Eye (tissue), 1 donor: ENCODE data around the gene FKBP5.
"Not testable (repeated sequence)": the region's sequence is repeated elsewhere in the genome, so short reads cannot be mapped to it uniquely, and the experiment has no call there.

ENCODE experiments used
- DNase-seq: peaks from one replicate; pipeline ENCODE4 v3.0.0-alpha.2; 2015

FKBP5 gene

DNA sequence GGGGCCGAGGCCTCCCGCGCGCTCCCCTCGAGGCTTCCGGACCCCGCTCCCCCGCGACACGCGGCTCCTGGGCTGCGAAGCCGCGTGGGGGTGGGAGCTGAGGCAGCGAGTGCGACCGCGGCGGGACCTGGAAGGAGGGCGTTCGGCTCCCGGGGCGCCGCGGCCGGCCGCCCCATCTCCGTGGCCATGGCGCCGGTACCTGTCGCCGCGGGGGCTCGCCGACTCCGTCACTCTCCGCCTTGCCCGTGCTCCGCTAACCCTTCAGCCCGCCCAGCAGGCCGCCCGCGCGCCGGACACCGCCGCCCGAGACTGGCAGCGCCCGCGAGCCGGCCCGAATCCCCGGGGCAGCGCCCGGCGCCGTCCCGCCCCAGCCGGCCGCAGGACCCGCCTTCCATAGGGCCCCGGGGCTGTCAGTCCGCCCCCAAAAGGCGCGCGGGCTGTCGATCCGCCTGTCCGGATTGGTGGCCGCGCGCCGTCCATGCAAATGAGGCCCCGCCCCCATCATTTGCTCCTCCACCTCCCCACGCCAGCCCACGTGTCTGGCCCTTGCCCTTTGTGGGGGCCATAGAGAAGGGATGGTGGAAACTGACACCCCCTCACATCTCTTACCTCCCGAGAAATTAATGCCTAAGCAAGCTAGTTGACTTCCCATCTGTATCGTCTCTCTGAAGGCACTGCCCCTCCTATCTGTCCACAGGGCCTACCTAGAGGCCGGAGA lies at the start of gene FKBP5:
FKBP5 (minus strand) TSS at position 311 of the 718 bp plus-strand sequence. CDS start 46,091 bp downstream, outside the sequence.
- DNase-seq = peak; percentile 92

DNA sequence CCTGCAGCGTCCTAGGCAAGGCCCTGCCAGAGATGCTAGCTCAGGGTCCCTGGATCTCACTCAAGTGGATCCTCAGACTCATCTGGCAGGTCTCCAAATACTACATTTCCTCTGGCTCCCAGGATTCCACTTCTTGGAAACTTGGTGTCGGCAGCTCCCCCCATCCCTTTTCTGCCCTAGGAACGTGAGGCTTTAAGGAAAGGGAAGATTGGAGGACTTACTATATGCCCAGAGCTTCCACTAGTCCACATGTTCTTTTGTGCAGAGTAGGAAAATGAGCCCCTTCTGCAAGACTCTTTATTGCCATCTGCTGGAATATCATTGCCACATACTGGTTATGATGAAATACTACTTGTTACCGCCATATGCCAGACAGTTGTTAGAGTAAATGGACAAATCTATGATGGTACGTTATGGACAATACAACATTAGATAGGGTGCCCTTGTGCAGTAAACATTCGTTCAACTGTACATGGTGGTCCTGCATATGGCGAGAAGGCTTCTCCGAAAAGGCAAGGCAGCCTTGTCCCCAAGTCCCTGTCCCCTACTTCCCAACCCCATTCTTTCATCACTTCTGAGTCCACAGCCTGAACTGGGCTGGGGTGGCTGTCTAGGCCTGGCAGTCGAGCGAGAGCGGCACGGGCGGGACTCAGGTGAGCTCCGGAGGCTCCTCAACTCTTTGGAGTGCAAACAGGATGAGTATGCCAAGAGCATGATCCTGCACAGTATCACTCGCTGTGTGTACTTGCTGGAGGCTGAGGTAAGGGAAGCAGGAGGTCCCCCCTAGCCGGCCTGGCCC lies 48.9 kb upstream of the FKBP5 start:
- DNase-seq = peak; percentile 89

GRCh38 chr6:35736982-35737412 lies 48.3 kb upstream of the FKBP5 start, which contains the start of gene ARMC12:
TSS of gene ARMC12 (plus strand) at chr6:35737032. CDS start at chr6:35737109, 77 bp downstream.
- DNase-seq = no peak

DNA sequence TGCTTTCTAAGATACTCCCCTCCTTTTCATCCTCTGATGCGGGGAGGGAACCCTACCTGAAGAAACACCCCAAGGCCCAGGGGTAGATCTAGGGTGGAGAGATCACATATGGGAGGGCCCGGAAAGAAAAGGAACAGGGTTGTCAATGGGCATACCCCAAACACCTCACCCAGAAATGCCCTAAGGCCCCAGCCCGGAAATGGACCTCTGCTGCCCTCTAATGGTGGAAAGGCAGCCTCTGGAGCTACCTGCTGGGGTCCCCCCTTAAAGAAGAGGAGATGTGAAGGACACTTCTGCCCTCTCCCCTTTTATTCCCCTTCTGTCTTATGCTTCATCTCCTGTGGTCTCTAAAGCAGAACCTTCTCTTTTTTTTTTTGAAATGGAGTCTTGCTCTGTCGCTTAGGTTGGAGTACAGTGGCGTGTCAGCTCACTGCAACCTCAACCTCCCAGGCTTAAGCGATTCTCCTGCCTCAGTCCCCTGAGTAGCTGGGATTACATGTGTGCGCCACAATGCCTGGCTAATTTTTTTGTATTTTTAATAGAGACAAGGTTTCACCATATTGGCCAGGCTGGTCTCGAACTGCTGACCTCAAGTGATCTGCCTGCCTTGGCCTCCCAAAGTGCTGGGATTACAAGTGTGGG lies 47.7 kb upstream of the FKBP5 start:
- DNase-seq = peak; percentile 93

DNA sequence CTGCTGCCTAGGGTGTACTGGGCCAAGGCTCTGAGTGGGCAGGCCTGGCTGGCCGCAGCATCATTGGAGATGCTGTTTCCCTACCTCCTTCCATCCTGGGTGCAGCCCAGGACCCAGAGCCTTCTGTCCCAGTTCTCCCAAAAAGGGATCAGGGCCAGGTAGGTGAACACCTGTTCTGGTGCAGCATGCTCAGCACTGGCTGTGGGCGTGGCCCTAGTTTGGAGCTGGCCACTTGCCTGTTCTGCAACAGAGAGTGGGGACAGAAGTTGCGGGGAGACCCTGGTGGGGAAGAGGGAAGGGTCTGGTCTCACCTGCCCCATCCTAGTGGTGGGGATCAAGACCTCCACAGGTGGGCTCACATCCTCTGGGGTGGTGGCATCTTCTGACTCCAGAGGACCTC lies 46.7 kb upstream of the FKBP5 start:
- DNase-seq = no peak

DNA sequence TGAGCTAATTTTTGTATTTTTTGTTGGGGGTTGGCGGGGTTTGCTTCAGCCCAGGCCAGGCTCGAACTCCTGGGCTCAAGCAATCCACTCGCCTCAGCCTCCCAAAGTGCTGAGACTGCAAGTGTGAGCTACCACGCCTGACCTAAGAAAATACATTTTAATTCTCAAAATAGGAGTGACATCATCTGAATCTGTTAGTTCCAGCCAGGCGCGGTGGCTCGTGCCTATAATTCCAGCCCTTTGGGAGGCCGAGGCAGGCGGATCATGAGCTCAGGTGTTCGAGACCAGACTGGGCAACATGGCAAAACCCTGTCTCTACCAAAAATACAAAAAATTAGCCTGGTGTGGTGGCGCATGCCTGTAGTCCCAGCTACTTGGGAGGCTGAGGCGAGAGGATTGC lies 45.6 kb upstream of the FKBP5 start:
- not testable (repeated sequence) for DNase-seq

GRCh38 chr6:35733633-35734032 lies 44.9 kb upstream of the FKBP5 start:
- no peak for DNase-seq

- peak; percentile 94 for DNase-seq
Measured at GRCh38 chr6:35731736-35732532, 43.2 kb upstream of the FKBP5 start.

DNA sequence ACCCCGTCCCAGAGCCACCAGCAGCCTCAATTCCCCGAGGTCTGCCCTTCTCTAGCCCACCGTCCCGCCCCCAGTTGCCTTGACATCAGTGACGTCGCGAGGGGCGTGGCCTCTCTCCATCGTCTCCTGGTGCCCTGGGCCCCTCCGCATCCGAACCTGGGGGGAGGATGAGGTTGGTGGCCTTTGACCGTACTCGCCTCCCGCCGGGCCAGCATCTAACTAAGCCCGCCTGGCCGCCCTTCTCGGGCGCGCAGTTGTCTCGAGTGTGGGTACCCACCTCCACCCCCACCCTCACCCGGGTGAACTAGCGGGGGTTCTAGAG lies 42.7 kb upstream of the FKBP5 start:
- DNase-seq = peak; percentile 97

DNA sequence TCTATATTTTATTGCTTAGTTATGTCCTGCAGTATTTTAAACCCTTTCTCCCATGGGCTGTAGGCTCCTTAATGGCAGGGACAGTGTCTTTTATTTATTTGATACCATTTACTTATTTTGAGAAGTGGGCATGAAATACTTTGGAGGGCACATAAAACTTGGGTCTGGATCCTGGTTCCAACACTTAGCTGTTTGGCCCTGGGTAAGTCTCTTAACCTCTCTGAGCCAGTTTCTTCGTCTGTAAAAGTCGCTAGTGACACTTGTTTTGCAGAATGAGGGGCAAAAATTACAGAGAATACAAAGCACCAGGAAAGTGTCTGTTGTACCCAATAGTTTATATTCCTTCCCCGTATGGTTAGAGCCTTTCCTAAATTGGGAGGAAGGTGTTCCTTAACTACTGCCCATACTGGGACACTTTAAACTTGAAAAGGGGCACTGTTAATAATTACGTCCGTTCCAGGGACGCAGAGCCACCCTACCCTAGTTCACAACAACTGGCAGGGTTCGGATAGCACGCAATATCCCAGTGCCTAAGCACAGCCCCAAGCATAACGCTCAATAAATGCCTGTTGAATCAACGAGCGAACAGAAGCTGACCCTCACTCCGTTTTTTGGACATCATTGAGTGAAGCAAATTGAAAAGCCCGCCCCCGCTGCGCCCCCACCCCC lies 42.2 kb upstream of the FKBP5 start:
- no peak for DNase-seq

- DNase-seq = no peak
Measured at GRCh38 chr6:35729722-35730121, 41.0 kb upstream of the FKBP5 start.

- DNase-seq = no peak
Measured at GRCh38 chr6:35728683-35729678, 40.3 kb upstream of the FKBP5 start.

DNA sequence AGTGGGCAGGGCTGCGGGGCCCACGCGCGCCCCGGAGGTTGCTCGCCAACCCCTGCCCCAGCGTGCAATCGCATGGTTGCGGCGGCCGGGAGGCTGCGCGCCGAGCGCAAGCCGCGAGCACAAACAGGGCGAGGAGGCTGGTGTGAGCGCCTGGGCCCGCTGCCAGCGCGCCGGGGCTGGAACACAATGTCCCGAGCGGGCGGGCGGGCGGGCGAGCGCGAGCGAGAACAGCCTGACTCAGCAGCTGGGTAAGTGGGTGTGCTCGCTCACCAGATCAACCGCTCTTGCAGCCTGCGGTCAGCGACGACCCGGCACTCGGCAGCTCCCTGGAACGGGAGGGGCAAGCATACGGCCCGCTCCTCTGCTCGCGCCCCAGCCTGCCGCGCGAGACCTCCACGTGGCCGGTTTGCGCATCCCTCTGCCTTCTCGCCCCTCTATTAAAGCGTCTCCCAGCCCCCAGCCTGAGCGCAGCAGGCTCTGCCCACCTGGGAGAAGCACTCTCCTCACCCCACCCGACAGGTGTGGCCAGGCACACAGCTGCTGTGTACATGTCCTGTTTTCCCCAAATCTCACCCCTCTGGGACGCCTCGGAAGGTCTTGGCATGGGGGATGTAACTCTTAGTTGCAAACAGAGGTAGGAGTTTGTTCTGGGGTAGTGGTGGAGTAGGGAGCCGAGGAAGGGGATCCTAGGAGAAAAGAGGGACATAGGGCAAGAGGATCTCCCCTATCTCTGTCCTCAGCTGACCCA lies 39.4 kb upstream of the FKBP5 start:
- peak; percentile 91 for DNase-seq

DNA sequence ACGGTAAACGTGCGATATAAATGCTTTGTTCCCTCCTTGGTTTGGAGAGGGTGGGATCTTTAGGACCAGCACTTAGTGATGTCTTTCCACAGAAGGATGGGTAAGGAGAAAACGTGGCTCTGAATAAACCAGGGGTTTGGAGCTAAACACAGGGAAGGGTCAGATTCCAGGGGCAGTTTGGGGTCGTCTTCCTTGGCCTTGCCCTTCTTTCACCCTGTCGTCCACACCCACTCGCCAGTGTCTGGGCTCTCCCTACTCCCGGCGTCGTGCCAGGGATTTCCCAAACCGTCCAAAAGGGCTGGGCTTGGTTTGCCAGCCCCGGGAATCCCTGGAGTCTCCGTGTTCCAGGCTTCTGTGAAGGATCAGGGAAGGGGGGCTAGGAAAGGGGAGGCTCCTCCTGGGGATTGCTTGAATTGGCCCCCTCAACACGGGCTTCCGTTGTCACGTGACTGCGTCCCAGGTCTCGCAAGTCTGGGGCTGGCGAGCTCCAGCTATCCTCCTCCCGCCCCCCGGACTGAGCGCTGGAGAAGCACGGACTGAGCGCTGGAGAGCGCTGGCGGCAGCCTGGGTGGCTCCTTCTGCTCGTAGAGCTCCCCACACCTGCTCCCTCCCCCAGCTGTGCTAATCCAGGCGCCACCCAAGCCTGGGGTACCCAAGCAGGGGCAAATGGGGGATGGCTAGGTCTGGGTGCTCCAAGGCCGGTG lies 38.7 kb upstream of the FKBP5 start:
- peak; percentile 78 for DNase-seq

- DNase-seq = no peak
Measured at GRCh38 chr6:35725721-35726438, 37.2 kb upstream of the FKBP5 start.

DNA sequence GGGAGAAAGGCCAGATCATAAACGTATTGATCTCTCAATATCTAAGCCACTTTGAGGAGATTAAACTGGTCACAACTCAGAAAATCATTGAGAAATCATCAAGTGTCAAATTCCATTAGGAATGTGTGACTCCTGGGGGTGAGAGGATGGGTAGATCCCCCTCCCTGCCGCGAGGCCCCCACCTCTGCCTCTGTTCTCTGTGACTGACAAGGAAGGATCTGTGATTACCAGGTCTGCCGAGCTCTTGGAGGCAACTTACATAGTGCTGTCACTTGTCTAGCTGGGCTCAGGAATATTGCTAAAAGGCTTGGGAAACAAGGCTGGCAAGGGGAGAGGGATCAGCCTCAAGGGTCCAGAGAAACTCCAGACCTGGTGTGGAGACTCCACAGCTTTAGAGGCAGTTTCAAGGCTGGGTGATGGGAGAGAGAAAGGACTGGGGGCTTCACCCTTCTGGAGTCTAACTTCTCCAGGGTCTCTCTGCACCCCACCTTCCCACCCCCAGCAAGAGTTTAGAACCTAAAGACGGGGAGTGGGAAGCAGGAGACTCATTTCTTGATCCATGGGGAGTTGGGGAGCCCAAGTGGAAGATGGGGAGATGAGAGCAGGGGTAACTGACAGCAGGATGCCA lies 36.5 kb upstream of the FKBP5 start:
- DNase-seq = no peak

DNA sequence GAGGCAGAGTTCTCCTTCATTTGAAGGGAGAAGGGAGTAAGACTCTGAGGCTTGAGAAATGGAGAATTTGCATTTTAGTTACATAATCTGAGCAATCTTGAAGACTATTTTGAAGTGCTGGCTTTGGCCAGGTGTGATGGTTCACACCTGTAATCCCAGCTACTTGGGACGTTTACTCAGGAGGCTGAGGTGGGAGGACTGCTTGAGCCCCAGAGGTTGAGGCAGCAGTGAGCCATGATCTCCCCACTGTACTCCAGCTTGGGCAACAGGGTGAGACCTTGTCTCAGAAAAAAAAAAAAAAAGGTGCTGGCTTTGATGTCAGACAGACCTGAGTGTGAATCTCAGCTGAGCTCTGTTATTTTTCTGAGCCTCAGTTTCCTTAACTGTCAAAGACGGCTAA lies 35.8 kb upstream of the FKBP5 start:
- DNase-seq = no peak

DNA sequence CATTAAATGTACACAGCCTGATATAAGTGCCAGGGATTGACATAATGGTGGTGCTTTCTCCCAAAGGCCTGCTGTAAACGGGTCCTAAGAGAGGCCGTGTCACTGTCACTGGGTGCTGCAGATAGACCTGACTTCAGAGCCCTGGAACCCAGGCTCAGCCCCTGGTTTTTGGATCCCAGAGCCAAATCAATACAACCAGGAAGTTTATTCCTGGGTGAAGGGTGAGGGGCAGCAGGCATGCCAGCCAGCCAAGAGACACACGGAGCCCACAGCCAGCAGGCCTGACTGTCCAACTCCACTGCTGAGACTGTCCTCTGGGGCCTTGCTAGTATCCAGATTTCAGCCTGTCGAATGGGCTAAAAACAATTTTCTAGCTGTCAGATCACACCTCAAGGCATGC lies 35.3 kb upstream of the FKBP5 start:
- DNase-seq = no peak
